Neural cell (in vitro differentiated cells): Measurements from ENCODE around the gene THADA. TPM values are rescaled to one million over a fixed set of nuclear protein-coding genes. Genes with fewer than 3 reads are reported as not detected.

Experiments used
- H2AFZ ChIP-seq: fragments of 200-600, 300-800 bp; sonication (generic), shearing (Covaris generic); 2 replicates; pipeline ENCODE4 v1.6.0; 2014; ENCODE audit warnings: low read depth, mild to moderate bottlenecking, antibody characterized with exemption, low read length, moderate library complexity
- H3F3A ChIP-seq: fragments of 200-600 bp; shearing (Covaris generic); 2 replicates; pipeline ENCODE4 v1.6.1; 2016; ENCODE audit warnings: mild to moderate bottlenecking, moderate library complexity, mixed read lengths, antibody characterized with exemption, low read length; ENCODE audit not compliant: insufficient read depth, poor library complexity, severe bottlenecking
- H3K27ac ChIP-seq: fragments of 200-600, 300-800 bp; sonication (generic), shearing (Covaris generic); 2 replicates; pipeline ENCODE4 v1.5.1; 2014; ENCODE audit warnings: mild to moderate bottlenecking, low read length, moderate library complexity
- H3K27me3 ChIP-seq: fragments of 300-800, 200-600 bp; sonication (generic), shearing (Covaris generic); 2 replicates; pipeline ENCODE4 v1.6.0; 2014; ENCODE audit warnings: mild to moderate bottlenecking, low read depth, low read length, moderate library complexity; ENCODE audit not compliant: insufficient read depth
- H3K36me3 ChIP-seq: fragments of 300-800, 200-600 bp; sonication (generic), shearing (Covaris generic); 2 replicates; pipeline ENCODE4 v1.5.1; 2014; ENCODE audit warnings: mild to moderate bottlenecking, antibody characterized with exemption, low read length, moderate library complexity; ENCODE audit not compliant: insufficient read depth
- H3K4me2 ChIP-seq: fragments of 300-800, 200-600 bp; sonication (generic), shearing (Covaris generic); 2 replicates; pipeline ENCODE4 v1.6.0; 2014; ENCODE audit warnings: mild to moderate bottlenecking, low read length
- H3K4me3 ChIP-seq: fragments of 300-800, 200-600 bp; sonication (generic), shearing (Covaris generic); 2 replicates; pipeline ENCODE4 v1.5.1; 2014; ENCODE audit warnings: mild to moderate bottlenecking, low read length, moderate library complexity
- H3K79me2 ChIP-seq: fragments of 200-600 bp; shearing (Covaris generic); replicated peaks from 2 replicates; pipeline ENCODE4 v1.6.0; 2014; ENCODE audit warnings: mild to moderate bottlenecking, low read length, moderate library complexity; ENCODE audit not compliant: insufficient read depth
- H3K9ac ChIP-seq: fragments of 300-800, 200-600 bp; sonication (generic), shearing (Covaris generic); 2 replicates; pipeline ENCODE4 v1.6.1; 2016; ENCODE audit warnings: mild to moderate bottlenecking, low read length, mixed read lengths
- H3K9me2 ChIP-seq: fragments of 200-600 bp; shearing (Covaris generic); 2 replicates; pipeline ENCODE4 v1.6.1; 2016; ENCODE audit warnings: mild to moderate bottlenecking, low read length, mixed read lengths; ENCODE audit not compliant: insufficient read depth
- H3K9me3 ChIP-seq: fragments of 200-600, 300-800 bp; sonication (generic), shearing (Covaris generic); 2 replicates; pipeline ENCODE4 v1.6.1; 2016; ENCODE audit warnings: mild to moderate bottlenecking, mixed run types, low read length, moderate library complexity, mixed read lengths
- H4K20me1 ChIP-seq: fragments of 200-600 bp; shearing (Covaris generic); 2 replicates; pipeline ENCODE4 v1.6.1; 2016; ENCODE audit warnings: mild to moderate bottlenecking, mixed run types; ENCODE audit not compliant: insufficient read depth
- CTCF ChIP-seq: fragments of 450-650 bp; IDR thresholded peaks from 2 replicates; pipeline ENCODE4 v1.5.1; 2014; ENCODE audit warnings: antibody characterized with exemption, mild to moderate bottlenecking, moderate library complexity; ENCODE audit not compliant: poor library complexity, severe bottlenecking
- EP300 ChIP-seq: fragments of 450-650 bp; conservative IDR thresholded peaks from 2 replicates; pipeline ENCODE4 v1.6.1; 2014; ENCODE audit warnings: antibody characterized with exemption, mild to moderate bottlenecking, moderate library complexity; ENCODE audit not compliant: poor library complexity, severe bottlenecking
- EZH2 ChIP-seq: fragments of 200-600, 300-800 bp; shearing (Covaris generic), sonication (generic); IDR thresholded peaks from 2 replicates; pipeline ENCODE4 v1.6.1; 2014; ENCODE audit warnings: antibody characterized with exemption, low read length, borderline replicate concordance, mild to moderate bottlenecking; ENCODE audit not compliant: insufficient read depth, poor library complexity, severe bottlenecking
- MXI1 ChIP-seq: fragments of 450-650 bp; conservative IDR thresholded peaks from 2 replicates; pipeline ENCODE4 v1.6.1; 2014; ENCODE audit warnings: antibody characterized with exemption, mild to moderate bottlenecking; ENCODE audit not compliant: poor library complexity, severe bottlenecking
- POLR2AphosphoS5 ChIP-seq: IDR thresholded peaks from 2 replicates; pipeline ENCODE4 v1.6.1; 2012
- RAD21 ChIP-seq: fragments of 450-650 bp; conservative IDR thresholded peaks from 2 replicates; pipeline ENCODE4 v1.6.1; 2014; ENCODE audit warnings: antibody characterized with exemption, mild to moderate bottlenecking, moderate library complexity
- REST ChIP-seq: IDR thresholded peaks from 2 replicates; pipeline ENCODE4 v1.6.1; 2012; ENCODE audit warnings: borderline replicate concordance
- SMC3 ChIP-seq: fragments of 450-650 bp; conservative IDR thresholded peaks from 2 replicates; pipeline ENCODE4 v1.6.1; 2014; ENCODE audit warnings: antibody characterized with exemption, mild to moderate bottlenecking, moderate library complexity; ENCODE audit not compliant: poor library complexity
- TAF1 ChIP-seq: IDR thresholded peaks from 2 replicates; pipeline ENCODE4 v1.6.1; 2012; ENCODE audit warnings: low read depth
- polyA plus RNA-seq: library from polyadenylated mRNA; depleted of rRNA; stranded (reverse); fragments of >200 nt; gene quantifications from 2 replicates; pipeline ENCODE4 v1.2.3, GENCODE V29; 2014

THADA gene
- polyA plus RNA-seq, 1 donor from 2014 or later = 8.5 TPM

DNA sequence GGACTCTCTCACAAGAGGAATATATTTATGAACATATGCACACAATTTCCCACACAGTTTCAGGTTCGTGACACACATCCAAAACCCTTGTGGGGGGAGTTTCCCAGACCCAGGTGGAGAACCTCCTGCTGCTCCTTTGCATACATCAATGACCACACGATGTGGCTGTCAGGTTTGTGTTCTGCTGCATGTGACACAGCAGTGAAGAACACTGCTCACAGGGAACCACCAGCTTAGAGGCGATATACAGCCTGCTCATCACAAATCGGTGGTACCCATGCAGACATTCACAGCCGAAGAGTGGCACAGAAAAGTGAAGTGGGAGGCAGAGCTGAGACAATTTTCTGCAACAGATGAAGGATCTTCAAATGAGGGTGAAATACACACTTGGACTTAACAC lies 193.8 kb downstream of the THADA start:
- H3K4me2 ChIP-seq = no peak overlapping the region
- H3K9me2 ChIP-seq = no peaks in the 10 kb centered on the region
- H4K20me1 ChIP-seq = no peaks in the 10 kb centered on the region
- no peak overlapping the region for H2AFZ ChIP-seq
- H3F3A ChIP-seq = no peaks in the 10 kb centered on the region
- H3K4me3 ChIP-seq = no peak overlapping the region
- no peaks in the 10 kb centered on the region for H3K9me3 ChIP-seq
- no peak for TF ChIP-seq MXI1
- TF ChIP-seq TAF1 = no peak
- TF ChIP-seq CTCF = no peak
- TF ChIP-seq RAD21 = no peak
- TF ChIP-seq REST = no peak
- TF ChIP-seq SMC3 = no peak
- TF ChIP-seq EP300 = no peak
- TF ChIP-seq EZH2 = no peak
- TF ChIP-seq POLR2AphosphoS5 = no peak
- H3K79me2 ChIP-seq = no peaks in the 10 kb centered on the region
- H3K9ac ChIP-seq = no peak overlapping the region
- H3K27me3 ChIP-seq = no peaks in the 10 kb centered on the region
- H3K36me3 ChIP-seq = no peaks in the 10 kb centered on the region
- no peak overlapping the region for H3K27ac ChIP-seq

DNA sequence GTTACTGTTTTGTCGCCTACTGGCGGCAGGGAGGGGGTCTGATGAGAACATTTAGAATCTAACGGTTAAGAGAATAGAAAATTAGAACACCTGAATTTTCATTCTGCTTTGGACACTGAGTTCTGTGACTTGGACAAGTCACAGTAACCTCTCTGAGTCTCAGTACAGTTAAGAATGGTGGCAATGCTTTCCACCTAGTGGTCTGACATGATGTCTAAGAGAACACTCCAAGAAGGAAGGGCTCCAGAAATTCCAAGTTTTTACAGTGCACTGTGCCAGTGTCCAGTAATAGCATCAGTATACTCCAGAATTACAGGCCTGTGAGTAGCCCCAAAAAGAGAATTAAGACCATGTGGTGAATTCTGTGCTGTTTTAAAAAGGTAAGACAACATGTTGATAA lies 195.3 kb downstream of the THADA start:
- no peak for TF ChIP-seq EZH2
- TF ChIP-seq CTCF = no peak
- TF ChIP-seq REST = no peak
- no peak for TF ChIP-seq RAD21
- no peak for TF ChIP-seq POLR2AphosphoS5
- no peak for TF ChIP-seq EP300
- TF ChIP-seq SMC3 = no peak
- no peak for TF ChIP-seq MXI1
- no peak for TF ChIP-seq TAF1
- Histone ChIP-seq H3K36me3 (no peaks in the 10 kb centered on the region), H3K4me2 (no peak overlapping the region), H3K4me3 (no peak overlapping the region), H4K20me1 (no peaks in the 10 kb centered on the region), H3K9me3 (no peaks in the 10 kb centered on the region), H3K79me2 (no peaks in the 10 kb centered on the region), H3K9me2 (no peaks in the 10 kb centered on the region), H2AFZ (no peak overlapping the region), H3F3A (no peaks in the 10 kb centered on the region), H3K27ac (no peak overlapping the region), H3K9ac (no peak overlapping the region), H3K27me3 (no peaks in the 10 kb centered on the region)
